ENCODE results near the gene TRPM8.

- TF ChIP-seq CTCF (IDR thresholded peaks at IDR 0.05) = no peak
- TF ChIP-seq POLR2A (IDR thresholded peaks at IDR 0.05) = no peak
- no peak for TF ChIP-seq POLR2AphosphoS5 (IDR thresholded peaks at IDR 0.05)
- TF ChIP-seq EP300 (IDR thresholded peaks at IDR 0.05) = no peak
These were observed 84.4 kb downstream of the TRPM8 start for GRCh38 chr2:234001380-234002160.
